ENCODE data around the gene IGF2BP3. TPM values are rescaled to one million over a fixed set of nuclear protein-coding genes. Genes with fewer than 3 reads are reported as not detected.
"Not testable (repeated sequence)": the region's sequence is repeated elsewhere in the genome, so short reads cannot be mapped to it uniquely, and the experiment has no call there.

Gene IGF2BP3
- total RNA-seq, 2 experiments from 2014 or later, result 0.64 to 1.1 TPM

GRCh38 chr7:23332193-23332592 lies 138.1 kb downstream of the IGF2BP3 start:
- Mint-ChIP-seq H3K36me3 (ENCODE audit: low read depth) (no peaks in the 10 kb centered on the region), H3K9me3 (ENCODE audit: low read depth) (no peaks in the 10 kb centered on the region), H3K4me3 (no peak overlapping the region), H3K27me3 (peaks cover 4% of the 10 kb centered on the region), H3K27ac (no peak overlapping the region), H3K4me1 (no peaks in the 10 kb centered on the region)
- DNase-seq, result no peak
- CTCF ChIA-PET, result no interaction called here
- no peak for ATAC-seq
- intact Hi-C loops (cut with DNase I, micrococcal nuclease), result no loop called here
- POLR2A ChIA-PET, result no interaction called here

GRCh38 chr7:23331132-23331531 lies 139.2 kb downstream of the IGF2BP3 start:
- intact Hi-C loops (cut with DNase I, micrococcal nuclease), result no loop called here
- CTCF ChIA-PET, result no interaction called here
- Mint-ChIP-seq H3K36me3 (ENCODE audit: low read depth) (no peaks in the 10 kb centered on the region), H3K9me3 (ENCODE audit: low read depth) (no peaks in the 10 kb centered on the region), H3K27me3 (peaks cover 4% of the 10 kb centered on the region), H3K27ac (no peak overlapping the region), H3K4me1 (no peaks in the 10 kb centered on the region), H3K4me3 (no peak overlapping the region)
- ATAC-seq (no peak), DNase-seq (no peak)
- POLR2A ChIA-PET, result no interaction called here

- H3K36me3 Mint-ChIP-seq (ENCODE audit: low read depth), result peaks cover 3% of the 10 kb centered on the region
- ChIA-PET CTCF (interaction anchor here (0.6 to 0.8 kb wide), 2 partner anchors 44 to 272 kb away, joined by 4 read pairs; no protein-coding TSS in a partner anchor), POLR2A (no interaction called here)
- no peak overlapping the region for H3K27ac Mint-ChIP-seq
- peaks cover 5% of the 10 kb centered on the region for H3K4me1 Mint-ChIP-seq
- H3K4me3 Mint-ChIP-seq, result no peak overlapping the region
- intact Hi-C loops (cut with DNase I, micrococcal nuclease), result no loop called here
- no peak for DNase-seq
- no peaks in the 10 kb centered on the region for H3K9me3 Mint-ChIP-seq (ENCODE audit: low read depth)
- H3K27me3 Mint-ChIP-seq, result peaks cover 3% of the 10 kb centered on the region
- no peak for ATAC-seq
Observed at GRCh38 chr7:23315366-23315765, 154.9 kb downstream of the IGF2BP3 start.

- ATAC-seq; H3K9me3 Mint-ChIP-seq (ENCODE audit: low read depth); POLR2A ChIA-PET; H3K4me3 Mint-ChIP-seq; H3K27me3 Mint-ChIP-seq; H3K27ac Mint-ChIP-seq; intact Hi-C loops (cut with DNase I, micrococcal nuclease); DNase-seq: not testable (repeated sequence)
- CTCF ChIA-PET, result interaction anchor here (1.5 kb wide), 1 partner anchor 17 kb away, joined by 4 read pairs; no protein-coding TSS in a partner anchor
- Mint-ChIP-seq H3K36me3 (ENCODE audit: low read depth) (peaks cover 29% of the 10 kb centered on the region), H3K4me1 (peaks cover 12% of the 10 kb centered on the region)
Observed at GRCh38 chr7:23312141-23312540, 158.2 kb downstream of the IGF2BP3 start.

- ATAC-seq (no peak), DNase-seq (no peak)
- peaks cover 54% of the 10 kb centered on the region for H3K36me3 Mint-ChIP-seq (ENCODE audit: low read depth)
- intact Hi-C loops (cut with DNase I, micrococcal nuclease), result no loop called here
- peaks cover 36% of the 10 kb centered on the region for H3K4me1 Mint-ChIP-seq
- no peaks in the 10 kb centered on the region for H3K27me3 Mint-ChIP-seq
- POLR2A ChIA-PET, result no interaction called here
- CTCF ChIA-PET, result interaction anchor here (1.0 kb wide), 1 partner anchor 14 kb away, joined by 3 read pairs; no protein-coding TSS in a partner anchor
- no peak overlapping the region for H3K4me3 Mint-ChIP-seq
- H3K9me3 Mint-ChIP-seq (ENCODE audit: low read depth), result no peaks in the 10 kb centered on the region
- no peak overlapping the region for H3K27ac Mint-ChIP-seq
Observed at GRCh38 chr7:23308754-23309153, 161.5 kb downstream of the IGF2BP3 start.

- ATAC-seq (peak; percentile 85), DNase-seq (no peak)
- intact Hi-C loops (cut with DNase I, micrococcal nuclease), result loop anchor here (1.0 kb wide), 2 partner anchors 50 to 66 kb away; no protein-coding TSS in a partner anchor
- peak overlapping the region; percentile 56 for H3K27ac Mint-ChIP-seq
- H3K4me1 Mint-ChIP-seq, result peaks cover 47% of the 10 kb centered on the region
- ChIA-PET POLR2A (interaction anchor here (0.6 kb wide), 1 partner anchor 49 kb away, joined by 3 read pairs; no protein-coding TSS in a partner anchor), CTCF (no interaction called here)
- no peaks in the 10 kb centered on the region for H3K27me3 Mint-ChIP-seq
- H3K9me3 Mint-ChIP-seq (ENCODE audit: low read depth), result no peaks in the 10 kb centered on the region
- peaks cover 66% of the 10 kb centered on the region for H3K36me3 Mint-ChIP-seq (ENCODE audit: low read depth)
- no peak overlapping the region for H3K4me3 Mint-ChIP-seq
Observed at GRCh38 chr7:23306936-23307521, 163.3 kb downstream of the IGF2BP3 start.

- Mint-ChIP-seq H3K4me3 (peak overlapping the region; percentile 98), H3K9me3 (ENCODE audit: low read depth) (peaks cover 4% of the 10 kb centered on the region), H3K27ac (peak overlapping the region; percentile 97), H3K27me3 (no peaks in the 10 kb centered on the region), H3K4me1 (peaks cover 45% of the 10 kb centered on the region), H3K36me3 (ENCODE audit: low read depth) (peaks cover 37% of the 10 kb centered on the region)
- no peak for DNase-seq
- POLR2A ChIA-PET, result no interaction called here
- ATAC-seq, result peak; percentile 3
- intact Hi-C loops (cut with DNase I, micrococcal nuclease), result loop anchor here (1.0 to 5.0 kb wide), 11 partner anchors 23 to 295 kb away; partner anchors contain the start of genes HYCC1 (in 1 of the 2), KLHL7 (in 1 of the 2) and TRA2A (in 1 of the 2)
- CTCF ChIA-PET, result interaction anchor here (0.7 to 1.3 kb wide), 4 partner anchors 17 to 48 kb away, joined by 3 to 12 read pairs (median 4); no protein-coding TSS in a partner anchor
Observed at GRCh38 chr7:23299770-23300300, 170.5 kb downstream of the IGF2BP3 start.

- peak; percentile 97 for ATAC-seq
- H3K9me3 Mint-ChIP-seq (ENCODE audit: low read depth), result peaks cover 4% of the 10 kb centered on the region
- intact Hi-C loops (cut with DNase I, micrococcal nuclease), result loop anchor here (1.0 to 5.0 kb wide), 11 partner anchors 22 to 296 kb away; partner anchors contain the start of genes HYCC1 (in 1 of the 2), KLHL7 (in 1 of the 2) and TRA2A (in 1 of the 2)
- ChIA-PET POLR2A (interaction anchor here (0.5 to 0.7 kb wide), 4 partner anchors 37 to 232 kb away, joined by 3 to 5 read pairs (median 3); no protein-coding TSS in a partner anchor), CTCF (interaction anchor here (0.7 to 3.5 kb wide), 5 partner anchors 26 to 131 kb away, joined by 3 to 13 read pairs (median 4); no protein-coding TSS in a partner anchor)
- H3K4me1 Mint-ChIP-seq, result peaks cover 38% of the 10 kb centered on the region
- peak within 1 kb of the TSS; percentile 98 for H3K4me3 Mint-ChIP-seq
- H3K36me3 Mint-ChIP-seq (ENCODE audit: low read depth), result peaks cover 32% of the 10 kb centered on the region
- H3K27me3 Mint-ChIP-seq, result no peaks in the 10 kb centered on the region
- peak within 1 kb of the TSS; percentile 97 for H3K27ac Mint-ChIP-seq
- peak; percentile 99 for DNase-seq
Observed at GRCh38 chr7:23298885-23299769, 171.2 kb downstream of the IGF2BP3 start, which contains the start of gene MALSU1. Gene MALSU1 (plus strand): TSS chr7:23299339. CDS start chr7:23299353, 14 bp downstream.

- H3K27me3 Mint-ChIP-seq, result no peaks in the 10 kb centered on the region
- H3K36me3 Mint-ChIP-seq (ENCODE audit: low read depth), result peaks cover 29% of the 10 kb centered on the region
- ChIA-PET CTCF (interaction anchor here (0.7 to 3.5 kb wide), 7 partner anchors 10 to 248 kb away, joined by 3 to 13 read pairs (median 4); no protein-coding TSS in a partner anchor), POLR2A (interaction anchor here (0.5 kb wide), 1 partner anchor 36 kb away, joined by 3 read pairs; no protein-coding TSS in a partner anchor)
- H3K27ac Mint-ChIP-seq, result peak overlapping the region; percentile 97
- intact Hi-C loops (cut with DNase I, micrococcal nuclease), result loop anchor here (2.0 to 5.0 kb wide), 4 partner anchors 26 to 296 kb away; partner anchors contain the start of gene HYCC1 (in 1 of the 2)
- H3K4me1 Mint-ChIP-seq, result peaks cover 36% of the 10 kb centered on the region
- no peak for ATAC-seq
- no peak for DNase-seq
- H3K4me3 Mint-ChIP-seq, result peak overlapping the region; percentile 98
- peaks cover 4% of the 10 kb centered on the region for H3K9me3 Mint-ChIP-seq (ENCODE audit: low read depth)
Observed at GRCh38 chr7:23298141-23298881, 172.0 kb downstream of the IGF2BP3 start.

GRCh38 chr7:23295401-23295697 lies 174.9 kb downstream of the IGF2BP3 start:
- ATAC-seq (no peak), DNase-seq (no peak)
- ChIA-PET CTCF (interaction anchor here (1.0 to 1.8 kb wide), 4 partner anchors 17 to 234 kb away, joined by 3 to 13 read pairs (median 4); no protein-coding TSS in a partner anchor), POLR2A (no interaction called here)
- intact Hi-C loops (cut with DNase I, micrococcal nuclease), result loop anchor here in 1 of 2 experiments (5.0 kb wide), 1 partner anchor 283 kb away; the partner anchor contains the start of gene HYCC1
- peaks cover 4% of the 10 kb centered on the region for H3K9me3 Mint-ChIP-seq (ENCODE audit: low read depth)
- H3K4me3 Mint-ChIP-seq, result no peak overlapping the region
- H3K27me3 Mint-ChIP-seq, result no peaks in the 10 kb centered on the region
- H3K36me3 Mint-ChIP-seq (ENCODE audit: low read depth), result peaks cover 6% of the 10 kb centered on the region
- H3K4me1 Mint-ChIP-seq, result peaks cover 12% of the 10 kb centered on the region
- no peak overlapping the region for H3K27ac Mint-ChIP-seq
